Fibroblast of lung (primary cell): ENCODE results near the gene ITPR3. TPM values are rescaled to one million over a fixed set of nuclear protein-coding genes. Genes with fewer than 3 reads are reported as not detected.

ENCODE experiments used
- DNase-seq, 2 donors: peaks; one replicate each; pipeline versions ENCODE4 v3.0.0 to v3.0.0-alpha.2; 2010; ENCODE audit warnings: low read depth in 2 of 2
- H2AFZ ChIP-seq: 2 replicates; pipeline ENCODE4 v1.5.1; 2012; ENCODE audit warnings: low read length, control low read depth, inconsistent platforms
- H3K27ac ChIP-seq: 2 replicates; pipeline ENCODE4 v1.5.1; 2011; ENCODE audit warnings: low read length, control low read depth; ENCODE audit not compliant: insufficient read depth
- H3K27me3 ChIP-seq: 2 replicates; pipeline ENCODE4 v1.5.1; 2011; ENCODE audit warnings: mild to moderate bottlenecking, low read length; ENCODE audit not compliant: control insufficient read depth, insufficient read depth
- H3K36me3 ChIP-seq: 2 replicates; pipeline ENCODE4 v1.5.1; 2011; ENCODE audit warnings: low read length; ENCODE audit not compliant: control insufficient read depth, insufficient read depth
- H3K4me1 ChIP-seq: 2 replicates; pipeline ENCODE4 v1.5.1; 2011; ENCODE audit warnings: low read length; ENCODE audit not compliant: control insufficient read depth, insufficient read depth; ENCODE audit errors: extremely low read depth
- H3K4me2 ChIP-seq: 2 replicates; pipeline ENCODE4 v1.5.1; 2011; ENCODE audit warnings: low read length, control low read depth; ENCODE audit not compliant: insufficient read depth; ENCODE audit errors: extremely low read depth
- H3K4me3 ChIP-seq, 4 experiments: fragments of 200-600 bp in 1 of 4; sonication (generic) in 1 of 4; replicated peaks in 1 of 4; 2 replicates each; pipeline ENCODE4 v1.5.1; 2011 to 2016; ENCODE audit warnings: low read length in 4 of 4, low read depth in 3 of 4, mild to moderate bottlenecking in 3 of 4, control low read depth in 2 of 4, inconsistent platforms in 1 of 4, mixed read lengths in 1 of 4; ENCODE audit not compliant: insufficient read depth in 1 of 4; ENCODE audit errors: control extremely low read depth in 1 of 4
- H3K79me2 ChIP-seq: 2 replicates; pipeline ENCODE4 v1.5.1; 2012; ENCODE audit warnings: mild to moderate bottlenecking, low read length, inconsistent platforms; ENCODE audit not compliant: control insufficient read depth, insufficient read depth
- H3K9ac ChIP-seq: 2 replicates; pipeline ENCODE4 v1.5.1; 2011; ENCODE audit warnings: mild to moderate bottlenecking, low read length, control low read depth; ENCODE audit not compliant: insufficient read depth
- H3K9me3 ChIP-seq: 2 replicates; pipeline ENCODE4 v1.5.1; 2012; ENCODE audit warnings: low read depth, low read length; ENCODE audit not compliant: control insufficient read depth, insufficient read depth
- H4K20me1 ChIP-seq: 2 replicates; pipeline ENCODE4 v1.5.1; 2011; ENCODE audit warnings: low read length; ENCODE audit not compliant: control insufficient read depth, insufficient read depth; ENCODE audit errors: extremely low read depth
- CTCF ChIP-seq, 2 donors: IDR thresholded peaks in 1 of 2; conservative IDR thresholded peaks in 1 of 2; 1 replicate in 1 of 2; 2 replicates in 1 of 2; pipeline ENCODE4 v1.5.1; 2011 to 2012; ENCODE audit warnings: low read length in 2 of 2, control low read depth in 1 of 2, inconsistent platforms in 1 of 2, low read depth in 1 of 2, mild to moderate bottlenecking in 1 of 2
- EZH2 ChIP-seq: IDR thresholded peaks from 2 replicates; pipeline ENCODE4 v1.5.1; 2012; ENCODE audit warnings: low read length, control low read depth, mild to moderate bottlenecking; ENCODE audit errors: missing control alignments
- polyA plus RNA-seq, 2 donors: library from polyadenylated mRNA; depleted of rRNA in 1 of 2; stranded (reverse) in 1 of 2; unstranded in 1 of 2; fragments of >200 nt; gene quantifications; 2 replicates each; pipeline ENCODE4 v1.2.1, GENCODE V29; 2011 to 2012; ENCODE audit warnings: missing spikeins in 1 of 2
- total RNA-seq: library from RNA; depleted of rRNA; stranded (reverse); fragments of >200 nt; gene quantifications from 2 replicates; pipeline ENCODE4 v1.2.1, GENCODE V29; 2014

Gene ITPR3
- total and polyA plus RNA-seq, 2 donors (not counting 1 experiment from before 2014, with no cell fraction given) = 9.6 to 43.4 TPM

GRCh38 chr6:33719326-33719987, 98.3 kb downstream of the ITPR3 start:
- no peak for DNase-seq
- Histone ChIP-seq H3K27me3 (peaks cover 22% of the 10 kb centered on the region), H3K4me1 (peaks cover 2% of the 10 kb centered on the region), H3K79me2 (no peaks in the 10 kb centered on the region), H2AFZ (no peak overlapping the region), H3K27ac (no peak overlapping the region), H3K9ac (no peak overlapping the region), H3K9me3 (no peaks in the 10 kb centered on the region), H4K20me1 (no peaks in the 10 kb centered on the region), H3K36me3 (no peaks in the 10 kb centered on the region), H3K4me2 (no peak overlapping the region), H3K4me3 (no peak overlapping the region)
- TF ChIP-seq CTCF (conservative IDR thresholded peaks at IDR 0.05 in 1 of 2, IDR thresholded peaks at IDR 0.05 in 1 of 2; ENCODE audit: low read depth in 1 of 2, low read length in 2 of 2) = no peak
- no peak for TF ChIP-seq EZH2

- Histone ChIP-seq H3K4me3 (no peak overlapping the region), H4K20me1 (no peaks in the 10 kb centered on the region), H3K27ac (no peak overlapping the region), H2AFZ (no peak overlapping the region), H3K4me1 (peaks cover 2% of the 10 kb centered on the region), H3K27me3 (peaks cover 25% of the 10 kb centered on the region), H3K9me3 (no peaks in the 10 kb centered on the region), H3K4me2 (no peak overlapping the region), H3K9ac (no peak overlapping the region), H3K79me2 (no peaks in the 10 kb centered on the region), H3K36me3 (no peaks in the 10 kb centered on the region)
- DNase-seq = no peak
- TF ChIP-seq EZH2 (no peak), CTCF (conservative IDR thresholded peaks at IDR 0.05 in 1 of 2, IDR thresholded peaks at IDR 0.05 in 1 of 2; ENCODE audit: low read depth in 1 of 2, low read length in 2 of 2) (no peak)
Measured at GRCh38 chr6:33720998-33721397, 99.9 kb downstream of the ITPR3 start.

- H3K27ac ChIP-seq = no peak overlapping the region
- H3K9me3 ChIP-seq = no peaks in the 10 kb centered on the region
- no peaks in the 10 kb centered on the region for H4K20me1 ChIP-seq
- H3K36me3 ChIP-seq = no peaks in the 10 kb centered on the region
- TF ChIP-seq EZH2 (no peak), CTCF (conservative IDR thresholded peaks at IDR 0.05 in 1 of 2, IDR thresholded peaks at IDR 0.05 in 1 of 2; ENCODE audit: low read depth in 1 of 2, low read length in 2 of 2) (no peak)
- H3K27me3 ChIP-seq = peaks cover 25% of the 10 kb centered on the region
- no peak overlapping the region for H3K4me3 ChIP-seq
- no peak overlapping the region for H3K9ac ChIP-seq
- H3K79me2 ChIP-seq = no peaks in the 10 kb centered on the region
- no peak overlapping the region for H2AFZ ChIP-seq
- no peak overlapping the region for H3K4me2 ChIP-seq
- no peak for DNase-seq
- H3K4me1 ChIP-seq = peaks cover 2% of the 10 kb centered on the region
Measured at GRCh38 chr6:33721508-33721907, 100.4 kb downstream of the ITPR3 start.
